ENCODE measurements around the gene CBX7. TPM values are rescaled to one million over a fixed set of nuclear protein-coding genes. Genes with fewer than 3 reads are reported as not detected.

CBX7 gene
- polyA plus RNA-seq, 6 donors from 2014 or later = 9.9 to 38.5 (median 21.7) TPM

GRCh38 chr22:39134366-39135091, 18.0 kb downstream of the CBX7 start:
- Mint-ChIP-seq H3K36me3 (peaks cover 8 to 15% of the 10 kb centered on the region in 2 donors), H3K9me3 (no peaks in the 10 kb centered on the region), H3K27me3 (no peaks in the 10 kb centered on the region), H3K4me3 (no peak overlapping the region), H3K4me1 (peaks cover 3 to 7% (median 5%) of the 10 kb centered on the region in 3 donors), H3K27ac (no peak overlapping the region)
- ATAC-seq (ENCODE audit: low read depth in 2 of 2) = no peak
- no peak for DNase-seq

DNA sequence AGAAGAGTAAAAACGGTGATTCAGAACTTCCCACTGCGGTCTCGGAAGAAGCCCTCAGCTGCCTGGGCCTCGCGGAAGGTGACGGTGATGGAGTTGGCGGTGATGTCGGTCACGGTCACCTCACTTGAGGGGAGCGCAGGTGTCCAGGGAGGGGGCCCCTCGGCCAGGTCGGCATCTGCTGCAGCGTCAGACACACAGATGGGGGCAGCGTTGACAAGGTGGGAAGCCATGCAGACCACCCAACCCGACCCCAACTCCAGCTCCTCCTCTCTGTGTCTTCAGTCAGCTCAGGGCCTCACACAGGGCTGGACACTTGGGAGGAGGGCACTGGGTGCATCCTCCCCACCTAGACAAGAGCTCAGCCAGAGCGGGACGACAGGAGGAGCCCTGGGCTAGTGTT, 18.6 kb downstream of the CBX7 start:
- ATAC-seq (ENCODE audit: low read depth in 2 of 2) (no peak), DNase-seq (no peak)
- no peak overlapping the region for H3K4me3 Mint-ChIP-seq
- no peaks in the 10 kb centered on the region for H3K27me3 Mint-ChIP-seq
- H3K27ac Mint-ChIP-seq = no peak overlapping the region
- H3K9me3 Mint-ChIP-seq = no peaks in the 10 kb centered on the region
- H3K36me3 Mint-ChIP-seq = peaks cover 8 to 15% of the 10 kb centered on the region in 2 donors
- peaks cover 3 to 9% (median 5%) of the 10 kb centered on the region in 3 donors for H3K4me1 Mint-ChIP-seq

GRCh38 chr22:39132871-39133524, 19.5 kb downstream of the CBX7 start:
- no peak for DNase-seq
- H3K4me3 Mint-ChIP-seq = no peak overlapping the region
- H3K9me3 Mint-ChIP-seq = no peaks in the 10 kb centered on the region
- peaks cover 8 to 15% of the 10 kb centered on the region in 2 donors for H3K36me3 Mint-ChIP-seq
- H3K27ac Mint-ChIP-seq = no peak overlapping the region
- H3K4me1 Mint-ChIP-seq = peaks cover 3 to 12% (median 5%) of the 10 kb centered on the region in 3 donors
- H3K27me3 Mint-ChIP-seq = no peaks in the 10 kb centered on the region
- ATAC-seq (ENCODE audit: low read depth in 2 of 2) = no peak

GRCh38 chr22:39132281-39132680, 20.2 kb downstream of the CBX7 start:
- no peaks in the 10 kb centered on the region for H3K27me3 Mint-ChIP-seq
- H3K9me3 Mint-ChIP-seq = no peaks in the 10 kb centered on the region
- no peak overlapping the region for H3K4me3 Mint-ChIP-seq
- ATAC-seq (ENCODE audit: low read depth in 2 of 2) = no peak
- H3K36me3 Mint-ChIP-seq = peaks cover 8 to 15% of the 10 kb centered on the region in 2 donors
- no peak for DNase-seq
- peaks cover 3 to 12% (median 5%) of the 10 kb centered on the region in 3 donors for H3K4me1 Mint-ChIP-seq
- peak overlapping the region in 1 of 6 donors; percentile 71 for H3K27ac Mint-ChIP-seq

DNA sequence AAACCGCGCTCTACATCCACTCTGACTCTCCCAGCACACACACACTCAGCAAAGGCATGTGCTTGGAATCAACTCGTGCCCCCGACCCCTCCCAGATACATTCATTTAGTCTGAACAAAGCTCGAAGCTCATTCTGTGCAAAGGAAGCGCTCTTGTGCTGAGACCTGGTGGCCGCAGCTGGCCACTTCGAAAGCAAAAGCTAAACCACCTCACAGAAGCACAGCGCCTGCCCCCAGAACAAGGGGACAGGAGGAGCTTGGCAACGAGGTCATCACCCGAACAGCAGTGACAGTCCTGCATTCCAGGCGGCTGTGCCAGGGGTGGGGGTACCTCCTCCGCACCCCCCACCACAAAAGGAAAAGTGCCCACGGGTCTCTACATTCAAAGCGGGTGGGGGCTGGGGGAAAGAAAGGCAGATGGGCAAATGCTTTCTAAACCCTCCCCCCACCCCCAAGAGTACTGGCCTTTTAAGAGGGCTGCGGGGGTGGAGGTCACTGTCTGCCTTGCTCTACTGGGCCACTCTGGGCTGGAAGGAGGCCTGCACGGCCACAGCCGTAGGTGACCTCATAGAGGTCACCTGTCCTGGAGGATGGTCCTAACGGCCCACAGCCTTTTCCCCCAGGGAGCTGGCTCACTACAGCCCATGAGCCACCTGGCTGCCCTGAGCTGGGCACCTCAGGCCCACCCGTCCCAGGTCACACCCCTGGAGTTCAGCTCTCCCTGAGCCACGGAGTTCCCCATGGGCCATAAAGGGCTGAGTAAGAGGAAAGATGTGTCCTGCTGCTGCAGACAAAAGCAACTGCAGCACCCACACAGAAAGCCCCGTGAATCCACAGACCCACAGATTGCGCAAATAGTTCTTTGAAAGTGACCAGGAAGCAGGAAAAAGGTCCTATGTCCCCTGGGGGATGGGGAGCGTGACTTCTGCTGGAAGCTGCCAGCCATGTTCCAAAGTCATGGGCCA, 21.3 kb downstream of the CBX7 start:
- peaks cover 8 to 15% of the 10 kb centered on the region in 2 donors for H3K36me3 Mint-ChIP-seq
- H3K4me1 Mint-ChIP-seq = peaks cover 1 to 12% (median 3%) of the 10 kb centered on the region in 3 donors
- DNase-seq (no peak), ATAC-seq (ENCODE audit: low read depth in 2 of 2) (no peak)
- H3K4me3 Mint-ChIP-seq = no peak overlapping the region
- no peaks in the 10 kb centered on the region for H3K27me3 Mint-ChIP-seq
- no peaks in the 10 kb centered on the region for H3K9me3 Mint-ChIP-seq
- H3K27ac Mint-ChIP-seq = peak overlapping the region in 4 of 6 donors; percentile 27 to 71 (median 47)

DNA sequence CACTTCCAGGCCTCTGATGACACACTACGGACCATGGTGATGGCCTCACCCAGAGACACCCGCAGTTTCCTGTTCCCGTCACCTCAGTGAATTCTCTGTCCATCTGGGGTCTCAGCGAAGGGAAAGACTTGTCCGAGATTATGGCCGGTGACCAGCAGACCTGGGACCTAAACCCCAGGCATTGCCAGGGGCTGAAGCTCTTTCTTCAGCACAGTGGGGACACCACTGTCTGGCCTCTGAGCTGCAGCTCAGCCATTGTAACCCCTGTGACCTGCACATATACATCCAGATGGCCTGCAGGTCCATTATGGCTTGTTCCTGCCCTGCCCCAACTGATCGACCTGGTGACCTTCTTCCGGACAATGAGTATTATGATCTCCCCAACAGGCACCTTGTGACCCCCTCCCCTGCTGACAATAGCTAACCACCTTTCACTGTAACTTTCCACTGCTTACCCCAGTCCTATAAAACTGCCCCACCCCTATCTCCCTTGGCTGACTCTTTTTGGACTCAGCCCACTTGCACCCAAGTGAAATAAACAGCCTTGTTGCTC, 22.3 kb downstream of the CBX7 start:
- Mint-ChIP-seq H3K36me3 (peaks cover 8 to 15% of the 10 kb centered on the region in 2 donors), H3K4me1 (peaks cover 0 to 12% (median 3%) of the 10 kb centered on the region in 3 donors), H3K27me3 (no peaks in the 10 kb centered on the region), H3K27ac (peak overlapping the region in 1 of 6 donors; percentile 34), H3K4me3 (no peak overlapping the region), H3K9me3 (no peaks in the 10 kb centered on the region)
- no peak for ATAC-seq (ENCODE audit: low read depth in 2 of 2)
- DNase-seq = no peak

GRCh38 chr22:39129746-39130145, 22.7 kb downstream of the CBX7 start:
- Mint-ChIP-seq H3K27ac (peak overlapping the region in 1 of 6 donors; percentile 34), H3K4me3 (no peak overlapping the region), H3K4me1 (peaks cover 0 to 12% (median 3%) of the 10 kb centered on the region in 3 donors), H3K27me3 (no peaks in the 10 kb centered on the region), H3K9me3 (no peaks in the 10 kb centered on the region), H3K36me3 (peaks cover 8 to 15% of the 10 kb centered on the region in 2 donors)
- DNase-seq (no peak), ATAC-seq (ENCODE audit: low read depth in 2 of 2) (no peak)

GRCh38 chr22:39129081-39129480, 23.4 kb downstream of the CBX7 start:
- DNase-seq (no peak), ATAC-seq (ENCODE audit: low read depth in 2 of 2) (no peak)
- Mint-ChIP-seq H3K27ac (peak overlapping the region in 2 of 6 donors; percentile 57 to 58), H3K27me3 (no peaks in the 10 kb centered on the region), H3K4me1 (peaks cover 0 to 16% (median 3%) of the 10 kb centered on the region in 3 donors), H3K9me3 (no peaks in the 10 kb centered on the region), H3K36me3 (peaks cover 8 to 15% of the 10 kb centered on the region in 2 donors), H3K4me3 (no peak overlapping the region)

GRCh38 chr22:39128508-39128907, 24.0 kb downstream of the CBX7 start:
- ATAC-seq (ENCODE audit: low read depth in 2 of 2) (no peak), DNase-seq (no peak)
- H3K27me3 Mint-ChIP-seq = no peaks in the 10 kb centered on the region
- peaks cover 0 to 20% (median 5%) of the 10 kb centered on the region in 3 donors for H3K4me1 Mint-ChIP-seq
- H3K4me3 Mint-ChIP-seq = no peak overlapping the region
- H3K9me3 Mint-ChIP-seq = no peaks in the 10 kb centered on the region
- H3K27ac Mint-ChIP-seq = peak overlapping the region in 2 of 6 donors; percentile 55 to 57
- peaks cover 8 to 15% of the 10 kb centered on the region in 2 donors for H3K36me3 Mint-ChIP-seq

GRCh38 chr22:39125622-39126021, 26.9 kb downstream of the CBX7 start:
- Mint-ChIP-seq H3K9me3 (no peaks in the 10 kb centered on the region), H3K27me3 (no peaks in the 10 kb centered on the region)

DNA sequence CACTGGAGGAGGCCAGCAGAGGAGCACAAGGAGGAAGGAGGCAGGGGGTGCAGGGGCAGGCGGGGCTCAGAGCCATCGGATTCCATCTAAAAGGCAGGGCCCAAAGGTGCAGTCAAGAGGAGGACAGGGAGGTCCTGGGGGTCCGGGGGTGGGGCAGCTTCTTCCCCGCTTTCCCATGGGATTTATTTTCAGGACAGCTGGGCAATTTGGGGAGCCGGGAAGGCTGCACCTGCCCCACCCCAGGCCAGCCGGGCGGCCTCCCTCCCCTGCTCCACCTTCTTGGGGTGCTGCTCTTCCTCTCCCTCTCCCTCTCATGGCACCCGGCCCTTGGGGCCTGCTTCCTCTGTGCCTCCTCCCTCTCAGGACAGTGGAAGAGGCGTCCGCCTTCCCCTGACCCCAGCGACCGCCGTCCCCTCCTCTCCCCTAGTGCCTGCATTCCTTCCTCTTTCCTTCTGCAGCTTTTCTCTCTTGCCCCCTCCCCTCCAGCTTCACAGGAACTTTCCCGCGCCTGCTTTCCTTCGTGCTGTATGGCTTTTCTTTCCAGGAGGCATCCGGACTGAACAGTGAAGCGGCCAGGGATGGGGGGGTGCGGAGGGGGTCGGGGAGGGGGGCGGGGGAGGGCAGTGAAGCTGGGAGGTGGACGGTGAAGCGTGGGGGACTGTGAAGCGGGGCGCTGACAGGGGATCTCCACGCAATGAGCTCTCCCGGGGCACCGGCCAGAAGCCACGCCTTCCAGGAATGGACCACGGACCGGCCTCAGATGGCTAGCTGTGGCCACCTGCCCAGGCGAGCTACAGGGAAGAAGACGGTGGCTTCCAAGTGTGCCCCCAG, 28.5 kb downstream of the CBX7 start:
- Mint-ChIP-seq H3K36me3 (no peaks in the 10 kb centered on the region), H3K27me3 (no peaks in the 10 kb centered on the region), H3K27ac (peak overlapping the region in 4 of 6 donors; percentile 49 to 74 (median 64)), H3K4me3 (peak overlapping the region in 1 of 8 donors; percentile 21), H3K9me3 (no peaks in the 10 kb centered on the region), H3K4me1 (peaks cover 0 to 16% (median 15%) of the 10 kb centered on the region in 3 donors)
- DNase-seq (no peak), ATAC-seq (ENCODE audit: low read depth in 2 of 2) (peak in 1 of 2 donors; percentile 21)

More at GRCh38 chr22:39125622-39126021, 26.9 kb downstream of the CBX7 start:
- peaks cover 0 to 20% (median 17%) of the 10 kb centered on the region in 3 donors for H3K4me1 Mint-ChIP-seq
- H3K36me3 Mint-ChIP-seq = peaks cover 4 to 9% of the 10 kb centered on the region in 2 donors
- DNase-seq (no peak), ATAC-seq (ENCODE audit: low read depth in 2 of 2) (no peak)
- peak overlapping the region in 3 of 6 donors; percentile 49 to 62 (median 62) for H3K27ac Mint-ChIP-seq
- no peak overlapping the region for H3K4me3 Mint-ChIP-seq

DNA sequence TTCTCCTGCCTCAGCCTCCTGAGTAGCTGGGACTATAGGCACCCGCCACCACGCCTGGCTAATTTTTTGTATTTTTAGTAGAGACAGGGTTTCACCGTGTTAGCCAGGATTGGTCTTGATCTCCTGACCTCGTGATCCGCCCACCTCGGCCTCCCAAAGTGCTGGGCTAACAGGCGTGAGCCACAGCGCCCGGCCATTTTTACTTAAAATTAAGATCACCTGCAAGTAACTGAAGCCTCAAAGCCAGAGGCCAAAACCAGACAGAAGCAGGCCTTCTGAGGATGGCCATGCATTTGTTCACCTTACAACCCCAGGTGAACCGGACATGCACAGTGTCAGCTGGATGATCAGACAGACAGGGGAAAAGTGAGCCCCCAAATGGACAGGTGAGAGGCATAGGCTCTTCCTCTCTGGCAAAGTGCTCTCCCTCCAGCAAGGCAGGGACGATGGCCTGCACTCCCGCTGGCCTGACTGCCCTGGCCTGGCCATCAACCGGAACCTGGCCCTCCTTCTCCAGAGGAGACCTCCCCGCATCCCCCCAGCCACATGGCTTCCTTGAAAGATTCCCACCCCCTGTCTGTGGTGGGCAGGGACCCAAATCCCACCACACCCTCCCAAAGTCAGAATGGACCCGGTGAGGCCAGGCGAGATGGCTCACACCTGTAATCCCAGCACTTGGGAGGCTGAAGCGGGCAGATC, 29.6 kb downstream of the CBX7 start:
- DNase-seq = no peak
- no peak for ATAC-seq (ENCODE audit: low read depth in 2 of 2)
- no peaks in the 10 kb centered on the region for H3K27me3 Mint-ChIP-seq
- peak overlapping the region in 1 of 6 donors; percentile 57 for H3K27ac Mint-ChIP-seq
- H3K9me3 Mint-ChIP-seq = no peaks in the 10 kb centered on the region
- no peaks in the 10 kb centered on the region for H3K36me3 Mint-ChIP-seq
- peak overlapping the region in 1 of 8 donors; percentile 12 for H3K4me3 Mint-ChIP-seq
- peaks cover 4 to 20% (median 13%) of the 10 kb centered on the region in 3 donors for H3K4me1 Mint-ChIP-seq
